HG03025 (cell line): ENCODE results near the gene CEP126.

Experiments
- ATAC-seq: cut with Tn5 transposase; IDR thresholded peaks from one replicate; pipeline ENCODE4 v1.9.1; 2021; ENCODE audit warnings: mild to moderate bottlenecking, moderate library complexity; ENCODE audit not compliant: unreplicated experiment, low FRiP score

CEP126 gene, protein sequence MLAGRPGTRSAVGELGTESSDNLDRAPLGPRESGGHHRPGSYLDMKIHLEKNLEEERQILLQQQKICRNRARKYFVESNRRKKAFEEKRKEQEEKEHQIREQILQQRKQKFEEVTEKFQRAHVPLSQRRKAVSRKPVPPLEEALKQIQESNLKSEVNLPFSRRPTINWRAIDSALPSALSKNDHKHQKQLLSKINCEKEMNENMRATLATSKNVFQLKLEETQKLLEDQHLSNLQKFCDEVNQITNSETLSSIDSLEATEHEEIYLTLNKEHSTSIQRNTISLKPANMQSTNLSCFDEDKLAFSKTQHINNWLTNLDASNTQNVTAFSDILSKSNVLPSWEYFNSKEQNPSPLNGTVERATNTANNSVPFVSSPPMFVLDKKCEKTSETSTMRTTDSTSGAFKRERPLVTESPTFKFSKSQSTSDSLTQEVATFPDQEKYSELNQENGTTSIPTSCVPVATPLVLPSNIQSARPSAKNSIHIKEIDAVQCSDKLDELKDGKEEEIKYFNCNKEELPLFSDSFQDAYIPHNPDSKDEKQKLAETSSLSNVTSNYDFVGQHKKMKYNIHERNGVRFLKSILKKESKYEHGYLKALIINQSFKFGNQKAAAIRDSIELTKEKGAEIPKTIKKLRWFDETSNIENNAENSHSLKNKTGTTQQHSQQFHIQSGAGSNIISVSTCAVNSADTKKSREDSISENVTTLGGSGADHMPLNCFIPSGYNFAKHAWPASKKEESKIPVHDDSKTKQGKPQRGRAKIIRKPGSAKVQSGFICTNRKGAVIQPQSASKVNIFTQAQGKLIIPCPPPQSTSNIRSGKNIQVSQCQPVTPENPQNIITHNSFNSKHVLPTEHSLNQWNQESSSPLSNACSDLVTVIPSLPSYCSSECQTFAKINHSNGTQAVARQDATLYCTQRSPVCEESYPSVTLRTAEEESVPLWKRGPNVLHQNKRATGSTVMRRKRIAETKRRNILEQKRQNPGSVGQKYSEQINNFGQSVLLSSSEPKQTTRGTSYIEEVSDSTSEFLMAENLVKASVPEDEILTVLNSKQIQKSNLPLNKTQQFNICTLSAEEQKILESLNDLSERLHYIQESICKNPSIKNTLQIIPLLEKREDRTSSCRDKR

GRCh38 chr11:101914738-101915426 lies at the start of gene CEP126:
Gene CEP126, plus strand, starts transcription at chr11:101915010. Its CDS starts 275 bp downstream, at chr11:101915285.
- ATAC-seq, result peak; percentile 100

DNA sequence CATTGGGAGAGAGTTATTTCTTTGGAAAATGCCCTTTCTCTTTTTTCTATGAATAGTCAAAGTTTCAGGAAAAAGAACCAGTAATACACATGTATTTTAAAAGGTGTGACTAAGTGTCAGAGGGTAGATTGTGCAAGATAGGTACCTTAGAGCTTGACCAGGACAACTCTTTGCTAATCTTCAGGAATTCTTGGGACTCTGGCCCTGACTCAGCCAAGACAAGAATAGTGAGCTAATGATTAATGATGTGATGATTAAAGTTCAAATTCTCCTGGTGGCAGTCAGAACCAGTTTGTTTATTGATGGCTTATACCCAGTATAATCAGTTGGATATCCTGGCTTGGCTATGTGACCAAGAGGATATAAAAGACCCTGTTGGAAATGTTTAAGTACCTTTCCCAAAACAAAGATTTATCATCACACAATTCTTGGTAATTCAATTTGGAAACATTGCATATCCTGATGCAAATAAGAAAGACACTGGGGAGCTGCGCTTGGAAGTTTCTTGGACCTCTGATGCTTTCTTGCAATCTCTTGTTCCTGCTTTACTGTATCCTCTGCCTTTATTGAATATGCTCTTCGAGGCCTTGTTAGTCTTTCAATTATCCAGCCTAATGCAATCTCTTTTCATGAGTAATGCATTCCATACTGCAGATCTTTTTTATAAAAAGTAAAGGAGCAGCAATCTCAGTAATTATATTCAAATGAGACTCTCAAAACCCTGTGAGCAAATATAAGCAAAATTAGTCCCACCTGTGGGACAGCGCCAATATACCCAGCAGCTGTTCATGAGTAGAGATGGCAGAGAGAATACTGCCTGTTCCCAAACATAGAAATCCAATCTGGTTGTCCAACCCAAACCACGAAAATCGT lies 48.0 kb upstream of the CEP126 start:
- no peak for ATAC-seq

GRCh38 chr11:101867951-101868350 lies 46.9 kb upstream of the CEP126 start:
- ATAC-seq, result no peak

DNA sequence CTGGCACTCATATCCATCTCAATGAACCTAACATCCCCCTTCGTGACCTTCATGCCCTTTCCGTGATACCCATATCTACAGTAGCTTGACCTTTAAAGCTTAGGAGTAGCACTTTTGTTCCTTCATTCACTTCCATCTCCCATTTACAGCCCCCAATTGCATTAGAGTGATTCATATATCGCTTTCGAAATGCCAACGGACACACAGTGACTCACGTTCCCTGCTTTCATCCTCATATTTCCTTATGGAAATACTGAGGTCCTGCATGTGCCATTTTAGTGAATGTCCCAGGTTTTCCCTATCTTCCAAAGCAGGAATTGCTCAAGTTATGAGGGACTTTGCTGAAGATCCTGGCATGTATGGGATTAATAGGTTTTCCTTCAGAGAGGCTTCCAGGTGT lies 44.3 kb upstream of the CEP126 start:
- ATAC-seq, result no peak

- no peak for ATAC-seq
Observed at GRCh38 chr11:101872171-101872882, 42.5 kb upstream of the CEP126 start.

- ATAC-seq, result no peak
Observed at GRCh38 chr11:101880222-101880621, 34.6 kb upstream of the CEP126 start.

GRCh38 chr11:101881586-101881985 lies 33.2 kb upstream of the CEP126 start:
- ATAC-seq, result no peak

GRCh38 chr11:101885631-101886030 lies 29.2 kb upstream of the CEP126 start:
- ATAC-seq, result no peak

- ATAC-seq, result no peak
Observed at GRCh38 chr11:101889767-101890166, 25.0 kb upstream of the CEP126 start.

DNA sequence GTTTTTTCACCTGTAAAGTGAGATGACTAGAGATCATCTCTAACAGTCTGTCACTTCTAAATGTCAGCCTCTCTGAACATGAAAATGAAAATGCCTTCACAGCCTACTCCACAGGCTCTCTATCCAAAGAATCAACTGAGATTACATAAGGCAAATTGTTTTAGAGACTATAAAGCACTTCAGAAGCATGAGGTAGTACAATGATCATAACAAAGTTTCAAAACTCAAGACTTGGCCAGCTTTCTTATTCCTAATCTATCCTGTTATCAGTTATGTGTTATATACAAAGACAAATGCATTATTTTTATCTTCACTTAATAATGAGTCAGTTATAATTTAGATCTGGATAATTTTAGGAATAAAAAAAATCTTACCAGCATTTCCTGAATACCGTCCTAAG lies 20.3 kb upstream of the CEP126 start:
- no peak for ATAC-seq

DNA sequence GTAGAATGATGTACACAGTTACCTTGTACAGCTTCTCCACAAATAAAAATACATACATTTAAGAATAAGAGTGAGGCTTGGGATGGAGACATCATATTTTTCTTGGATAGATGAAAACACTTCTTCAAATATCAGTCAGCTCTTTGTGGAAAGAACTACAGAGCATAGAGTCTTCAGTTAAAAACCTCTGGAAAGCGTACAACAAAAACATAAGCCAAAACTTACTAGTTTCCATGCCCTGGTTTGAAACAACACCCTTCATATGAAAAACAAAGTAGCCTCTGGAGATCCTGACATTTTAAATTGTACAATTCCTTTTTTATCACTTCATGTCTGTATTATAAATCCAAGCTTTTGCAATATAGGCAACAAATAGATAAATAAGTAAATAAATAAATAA lies 7.0 kb upstream of the CEP126 start:
- no peak for ATAC-seq

GRCh38 chr11:101909087-101909486 lies 5.7 kb upstream of the CEP126 start:
- ATAC-seq, result no peak

GRCh38 chr11:101912823-101913284 lies 2.0 kb upstream of the CEP126 start:
- no peak for ATAC-seq

GRCh38 chr11:101913656-101914055 lies 1.2 kb upstream of the CEP126 start:
- ATAC-seq, result no peak

DNA sequence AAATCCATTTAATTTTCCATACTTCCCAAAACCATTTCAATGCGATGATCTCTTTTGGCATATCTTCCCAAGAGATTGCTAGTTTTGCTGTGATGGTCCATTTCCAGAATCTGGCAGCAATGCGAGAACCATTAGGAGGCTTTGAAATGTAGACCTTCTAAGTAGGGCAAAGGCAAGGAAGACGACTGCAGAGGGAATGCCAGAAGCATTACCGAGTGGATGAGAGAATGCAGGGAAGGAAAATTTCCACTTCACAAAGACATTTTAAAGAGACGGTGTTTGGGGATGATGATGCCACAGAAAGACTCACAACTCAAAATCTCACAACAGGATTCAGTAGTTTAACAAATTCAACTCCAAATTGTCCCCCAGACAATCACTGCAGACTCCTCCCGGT lies 471 bp upstream of the CEP126 start:
- no peak for ATAC-seq

DNA sequence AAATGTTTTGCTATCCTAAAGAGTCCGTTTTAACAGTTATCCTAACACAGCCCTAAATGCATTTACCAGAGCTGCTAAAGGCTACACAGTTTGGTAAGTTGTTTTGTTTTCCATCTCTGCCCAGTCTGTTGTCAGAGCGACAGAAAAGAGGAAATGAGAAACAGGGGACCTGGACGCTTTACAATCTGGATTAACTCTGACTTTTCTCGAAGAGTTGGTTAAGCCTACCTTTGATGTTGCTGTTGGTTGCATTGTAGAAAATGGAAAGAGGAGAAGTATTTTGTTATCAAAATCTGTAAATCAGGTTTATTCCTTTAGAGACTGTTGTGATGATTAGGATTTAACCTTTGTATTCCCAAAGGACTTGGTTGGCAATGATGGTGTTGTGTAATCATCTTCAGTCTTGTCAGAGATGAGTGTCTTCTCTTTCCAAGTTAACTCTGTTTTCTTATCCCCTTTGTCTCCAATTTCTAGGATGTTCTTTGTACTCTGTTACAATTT lies 1.0 kb downstream of the CEP126 start:
- ATAC-seq, result peak; percentile 49

GRCh38 chr11:101916422-101916821 lies 1.6 kb downstream of the CEP126 start, which contains the start of gene ANGPTL5:
Gene ANGPTL5, minus strand, starts transcription at chr11:101916522. Its CDS starts 8,613 bp downstream, at chr11:101907909.
- ATAC-seq, result no peak

DNA sequence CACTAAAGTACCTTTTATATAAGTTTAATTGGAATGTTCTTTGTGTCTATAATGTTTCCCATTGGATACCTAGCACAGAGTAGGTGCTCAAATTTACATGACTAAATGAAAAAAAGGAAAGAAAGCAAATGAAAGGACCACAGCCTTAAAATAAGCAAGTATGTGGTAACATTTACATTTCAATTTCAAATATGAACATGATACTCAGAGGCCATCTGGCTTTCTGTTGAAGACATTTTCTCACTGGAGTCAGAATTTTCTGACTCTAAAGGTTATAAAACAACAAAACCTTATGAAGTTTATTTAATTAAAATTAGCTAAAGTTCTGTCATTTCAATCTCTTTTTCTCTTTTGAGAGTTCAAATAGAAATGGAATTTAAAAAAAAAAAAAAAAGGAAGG lies 2.4 kb downstream of the CEP126 start:
- ATAC-seq, result no peak
